ENCODE measurements around the gene LRRC25. TPM values are rescaled to one million over a fixed set of nuclear protein-coding genes. Genes with fewer than 3 reads are reported as not detected.

Gene LRRC25
- total and polyA plus RNA-seq, 2 of the 4 experiments (the other 2 are of a cell fraction), result 0.03 TPM; not detected in 1

GRCh38 chr19:18434411-18435175, 37.2 kb upstream of the LRRC25 start:
- Histone ChIP-seq H4K8ac (ENCODE audit: low read depth in 2 of 2, low read length in 2 of 2) (no peak overlapping the region), H3K9me3 (ENCODE audit: control insufficient read depth, insufficient read depth, low read length) (no peaks in the 10 kb centered on the region), H2BK5ac (ENCODE audit: low read depth, low read length, poor library complexity, severe bottlenecking) (no peak overlapping the region), H3K14ac (replicated peaks; ENCODE audit: low read depth, low read length) (no peak overlapping the region), H3K9me1 (ENCODE audit: insufficient read depth, low read length) (peaks cover 3% of the 10 kb centered on the region; the same call in 1 of the 2 replicates), H3K4me1 (ENCODE audit: control insufficient read depth, insufficient read depth, low read length) (peaks cover 24% of the 10 kb centered on the region), H4K5ac (ENCODE audit: low read depth, low read length) (no peak overlapping the region), H3K36me3 (ENCODE audit: control insufficient read depth, insufficient read depth, low read length) (peaks cover 13% of the 10 kb centered on the region; the same call in 1 of the 2 replicates), H3K56ac (ENCODE audit: extremely low read depth, insufficient read depth, low read length) (no peak overlapping the region), H3K4me2 (ENCODE audit: low read depth, low read length) (no peak overlapping the region), H2BK120ac (ENCODE audit: low read depth, low read length) (no peak overlapping the region), H2AK5ac (ENCODE audit: low read depth, low read length) (no peak overlapping the region), H3K27me3 (ENCODE audit: control insufficient read depth, insufficient read depth, low read length) (no peaks in the 10 kb centered on the region), H2AFZ (replicated peaks; ENCODE audit: low read length, poor library complexity) (no peak overlapping the region), H2AK9ac (replicated peaks; ENCODE audit: low read depth, low read length, poor library complexity) (peak overlapping the region; percentile 65), H3K27ac (ENCODE audit: insufficient read depth, low read length) (no peak overlapping the region), H2BK15ac (ENCODE audit: low read depth, low read length) (no peak overlapping the region), H4K91ac (ENCODE audit: insufficient read depth, low read depth, low read length) (no peak overlapping the region), H3K4me3 (ENCODE audit: insufficient read depth, low read depth, low read length) (no peak overlapping the region), H2BK20ac (ENCODE audit: low read depth, low read length) (no peak overlapping the region), H3K79me1 (ENCODE audit: low read depth in 1 of 2, low read length in 2 of 2) (peaks cover 7 to 26% of the 10 kb centered on the region in 2 experiments; a peak in 2 of 4 replicates), H3K4ac (ENCODE audit: low read depth, low read length) (no peak overlapping the region), H3K23ac (ENCODE audit: low read depth, low read length) (no peak overlapping the region), H3K9ac (ENCODE audit: low read depth, low read length) (no peak overlapping the region), H4K20me1 (ENCODE audit: insufficient read depth, low read length) (peaks cover 32% of the 10 kb centered on the region), H3K18ac (ENCODE audit: low read depth, low read length) (no peak overlapping the region)
- CTCF ChIA-PET, result no interaction called here
- dilution Hi-C loops (cut with HindIII; ENCODE audit: low sequenced_read_pairs, unreplicated experiment), result no loop called here
- BruUV-seq (replicated peaks), result no TSS peak
- intact Hi-C loops (cut with micrococcal nuclease), result no loop called here
- TF ChIP-seq NFE2L2 (IDR thresholded peaks at IDR 0.05; ENCODE audit: low read depth, low read length) (no peak), MAZ (IDR thresholded peaks at IDR 0.05; ENCODE audit: borderline replicate concordance, low read depth, low read length) (no peak), RFX5 (IDR thresholded peaks at IDR 0.05; ENCODE audit: low read depth, low read length) (no peak), CEBPB (IDR thresholded peaks at IDR 0.05; ENCODE audit: low read depth, low read length) (no peak), FOS (IDR thresholded peaks at IDR 0.05; ENCODE audit: low read depth, low read length) (no peak), CTCF (conservative IDR thresholded peaks at IDR 0.05; ENCODE audit: low read depth, low read length) (no peak), RAD21 (IDR thresholded peaks at IDR 0.05; ENCODE audit: low read length) (no peak), SMC3 (IDR thresholded peaks at IDR 0.05; ENCODE audit: low read depth, low read length) (no peak), CHD1 (IDR thresholded peaks at IDR 0.05; ENCODE audit: low read depth, low read length) (no peak), BHLHE40 (IDR thresholded peaks at IDR 0.05; ENCODE audit: low read depth, low read length) (no peak), RCOR1 (IDR thresholded peaks at IDR 0.05; ENCODE audit: insufficient replicate concordance, low read length) (no peak)
- TF ChIP-seq, protein P1, sequence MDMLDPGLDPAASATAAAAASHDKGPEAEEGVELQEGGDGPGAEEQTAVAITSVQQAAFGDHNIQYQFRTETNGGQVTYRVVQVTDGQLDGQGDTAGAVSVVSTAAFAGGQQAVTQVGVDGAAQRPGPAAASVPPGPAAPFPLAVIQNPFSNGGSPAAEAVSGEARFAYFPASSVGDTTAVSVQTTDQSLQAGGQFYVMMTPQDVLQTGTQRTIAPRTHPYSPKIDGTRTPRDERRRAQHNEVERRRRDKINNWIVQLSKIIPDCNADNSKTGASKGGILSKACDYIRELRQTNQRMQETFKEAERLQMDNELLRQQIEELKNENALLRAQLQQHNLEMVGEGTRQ (IDR thresholded peaks at IDR 0.05; ENCODE audit: low read depth, low read length), result no peak
- TF ChIP-seq, protein P2, sequence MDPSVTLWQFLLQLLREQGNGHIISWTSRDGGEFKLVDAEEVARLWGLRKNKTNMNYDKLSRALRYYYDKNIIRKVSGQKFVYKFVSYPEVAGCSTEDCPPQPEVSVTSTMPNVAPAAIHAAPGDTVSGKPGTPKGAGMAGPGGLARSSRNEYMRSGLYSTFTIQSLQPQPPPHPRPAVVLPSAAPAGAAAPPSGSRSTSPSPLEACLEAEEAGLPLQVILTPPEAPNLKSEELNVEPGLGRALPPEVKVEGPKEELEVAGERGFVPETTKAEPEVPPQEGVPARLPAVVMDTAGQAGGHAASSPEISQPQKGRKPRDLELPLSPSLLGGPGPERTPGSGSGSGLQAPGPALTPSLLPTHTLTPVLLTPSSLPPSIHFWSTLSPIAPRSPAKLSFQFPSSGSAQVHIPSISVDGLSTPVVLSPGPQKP (IDR thresholded peaks at IDR 0.05; ENCODE audit: borderline replicate concordance, low read depth, low read length), result no peak
- POLR2A ChIA-PET (ENCODE audit: unreplicated experiment), result no interaction called here
- DNase-seq (no peak), ATAC-seq (ENCODE audit: low read depth) (no peak)
- 95% methylated on average over 5 of the region's 21 CpGs; no CpG with 5 or more reads in 1 of the 2 experiments for WGBS, 2 experiments (ENCODE audit: extremely low coverage in 2 of 2, insufficient read length in 1 of 2)
- in situ Hi-C loops (cut with MboI; ENCODE audit: low sequenced_read_pairs), result no loop called here
